Measurements from ENCODE around the gene CLCN6.

The CLCN6 gene

DNA sequence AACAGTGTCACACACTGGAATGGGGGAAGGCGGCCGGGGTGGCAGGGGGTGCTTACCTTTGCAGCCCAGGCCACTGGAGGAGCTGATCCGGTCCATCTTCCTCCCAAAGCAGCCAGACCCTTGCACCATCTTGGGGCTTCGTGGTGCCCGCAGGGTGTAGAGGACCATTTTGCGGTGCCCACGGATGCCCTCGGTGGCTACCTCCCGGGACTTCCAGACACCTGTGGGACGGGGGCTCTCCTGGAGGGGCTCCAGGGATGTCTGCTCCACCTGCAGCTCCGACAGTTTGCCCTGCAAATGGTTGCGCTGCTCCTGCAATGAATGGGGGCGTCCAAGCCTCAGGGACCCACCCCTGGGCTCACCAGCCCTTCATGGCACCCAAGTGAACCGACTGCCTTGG, 52.2 kb downstream of the CLCN6 start:
- no peak overlapping the region for H3K27ac ChIP-seq
- H3K36me3 ChIP-seq = no peaks in the 10 kb centered on the region
- no peaks in the 10 kb centered on the region for H3K9me3 ChIP-seq
- no peaks in the 10 kb centered on the region for H3K4me1 ChIP-seq (ENCODE audit: control insufficient read depth in 1 of 2, insufficient read depth in 1 of 2, low read depth in 1 of 2, low read length in 1 of 2)
- H3K27me3 ChIP-seq = peaks cover 70% of the 10 kb centered on the region
- TF ChIP-seq, protein P1, sequence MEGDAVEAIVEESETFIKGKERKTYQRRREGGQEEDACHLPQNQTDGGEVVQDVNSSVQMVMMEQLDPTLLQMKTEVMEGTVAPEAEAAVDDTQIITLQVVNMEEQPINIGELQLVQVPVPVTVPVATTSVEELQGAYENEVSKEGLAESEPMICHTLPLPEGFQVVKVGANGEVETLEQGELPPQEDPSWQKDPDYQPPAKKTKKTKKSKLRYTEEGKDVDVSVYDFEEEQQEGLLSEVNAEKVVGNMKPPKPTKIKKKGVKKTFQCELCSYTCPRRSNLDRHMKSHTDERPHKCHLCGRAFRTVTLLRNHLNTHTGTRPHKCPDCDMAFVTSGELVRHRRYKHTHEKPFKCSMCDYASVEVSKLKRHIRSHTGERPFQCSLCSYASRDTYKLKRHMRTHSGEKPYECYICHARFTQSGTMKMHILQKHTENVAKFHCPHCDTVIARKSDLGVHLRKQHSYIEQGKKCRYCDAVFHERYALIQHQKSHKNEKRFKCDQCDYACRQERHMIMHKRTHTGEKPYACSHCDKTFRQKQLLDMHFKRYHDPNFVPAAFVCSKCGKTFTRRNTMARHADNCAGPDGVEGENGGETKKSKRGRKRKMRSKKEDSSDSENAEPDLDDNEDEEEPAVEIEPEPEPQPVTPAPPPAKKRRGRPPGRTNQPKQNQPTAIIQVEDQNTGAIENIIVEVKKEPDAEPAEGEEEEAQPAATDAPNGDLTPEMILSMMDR (IDR thresholded peaks at IDR 0.05) = no peak
- H3K4me3 ChIP-seq (ENCODE audit: low read depth in 1 of 2, low read length in 1 of 2) = no peak overlapping the region

DNA sequence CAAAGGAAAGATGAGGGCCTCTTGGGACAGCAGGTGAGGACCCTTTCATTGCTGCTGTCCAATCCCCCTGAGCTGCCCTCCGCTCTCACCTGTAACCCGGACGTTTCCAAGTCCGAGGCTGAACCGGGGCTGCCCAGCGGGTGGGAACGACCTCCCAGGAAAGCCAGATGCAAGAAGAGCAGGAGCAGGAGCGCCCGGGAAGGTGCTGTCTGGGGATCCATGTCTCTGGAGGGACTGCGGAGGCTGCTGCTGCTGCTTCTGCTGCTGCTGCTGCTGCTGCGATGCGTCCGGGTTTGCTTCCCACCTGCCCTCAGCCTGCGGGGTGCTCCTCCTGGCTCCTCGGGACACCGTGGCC, 52.6 kb downstream of the CLCN6 start, which contains the start of gene NPPB:
Gene NPPB, minus strand, starts transcription at position 333 of the 355 bp plus-strand sequence. Its CDS starts 112 bp downstream, at position 221.
- peaks cover 70% of the 10 kb centered on the region for H3K27me3 ChIP-seq
- TF ChIP-seq, protein P1 (IDR thresholded peaks at IDR 0.05) = no peak
- no peak within 1 kb of the TSS for H3K27ac ChIP-seq
- no peaks in the 10 kb centered on the region for H3K4me1 ChIP-seq (ENCODE audit: control insufficient read depth in 1 of 2, insufficient read depth in 1 of 2, low read depth in 1 of 2, low read length in 1 of 2)
- no peaks in the 10 kb centered on the region for H3K36me3 ChIP-seq
- no peaks in the 10 kb centered on the region for H3K9me3 ChIP-seq
- H3K4me3 ChIP-seq (ENCODE audit: low read depth in 1 of 2, low read length in 1 of 2) = no peak within 1 kb of the TSS

DNA sequence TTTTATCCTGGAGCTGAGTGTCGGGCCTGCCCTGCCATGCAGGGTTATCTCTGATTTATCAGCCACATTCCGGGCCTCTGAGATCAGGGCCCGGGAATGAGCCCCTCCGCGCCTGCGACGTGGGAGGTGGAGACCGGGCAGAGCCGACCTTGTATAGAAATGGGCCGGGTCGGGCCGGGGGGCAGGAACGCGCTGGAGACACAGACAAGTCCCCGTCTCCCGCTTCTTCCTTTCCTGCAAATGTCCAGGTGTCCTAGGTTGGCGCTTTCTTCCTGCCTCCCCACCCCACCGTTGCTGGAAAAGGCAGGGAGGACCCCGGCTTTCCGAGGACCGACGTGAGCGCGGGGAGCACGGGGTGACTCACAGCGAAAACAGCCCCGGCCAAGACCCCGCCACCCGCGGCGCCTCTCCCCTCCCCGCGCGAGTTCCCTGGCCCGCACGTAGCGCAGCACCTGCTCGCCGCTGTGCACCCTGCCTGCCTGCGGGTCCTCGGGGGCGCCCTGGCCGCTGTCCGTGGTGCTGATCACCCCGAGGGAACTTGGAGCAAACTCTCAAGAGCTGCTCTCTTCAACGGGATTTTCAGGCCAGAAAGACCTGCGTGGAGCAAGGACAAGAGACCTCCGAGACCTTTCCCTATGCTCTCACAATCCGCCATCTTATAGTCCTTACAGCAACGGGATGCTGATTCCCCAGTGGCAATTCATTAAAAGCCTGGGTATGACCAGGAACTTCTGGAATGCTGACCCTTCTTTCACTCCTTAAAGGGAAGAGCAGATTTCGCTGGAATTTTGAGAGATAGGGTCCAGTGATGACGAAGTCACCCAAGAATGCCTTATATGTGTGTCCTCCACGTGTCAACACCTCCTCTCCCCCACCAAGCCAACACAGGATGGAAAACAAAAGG, 53.2 kb downstream of the CLCN6 start:
- Histone ChIP-seq H3K36me3 (no peaks in the 10 kb centered on the region), H3K9me3 (no peaks in the 10 kb centered on the region), H3K27ac (no peak overlapping the region), H3K4me3 (ENCODE audit: low read depth in 1 of 2, low read length in 1 of 2) (no peak overlapping the region), H3K27me3 (peaks cover 70% of the 10 kb centered on the region), H3K4me1 (ENCODE audit: control insufficient read depth in 1 of 2, insufficient read depth in 1 of 2, low read depth in 1 of 2, low read length in 1 of 2) (no peaks in the 10 kb centered on the region)
- TF ChIP-seq, protein P1 (IDR thresholded peaks at IDR 0.05) = no peak

DNA sequence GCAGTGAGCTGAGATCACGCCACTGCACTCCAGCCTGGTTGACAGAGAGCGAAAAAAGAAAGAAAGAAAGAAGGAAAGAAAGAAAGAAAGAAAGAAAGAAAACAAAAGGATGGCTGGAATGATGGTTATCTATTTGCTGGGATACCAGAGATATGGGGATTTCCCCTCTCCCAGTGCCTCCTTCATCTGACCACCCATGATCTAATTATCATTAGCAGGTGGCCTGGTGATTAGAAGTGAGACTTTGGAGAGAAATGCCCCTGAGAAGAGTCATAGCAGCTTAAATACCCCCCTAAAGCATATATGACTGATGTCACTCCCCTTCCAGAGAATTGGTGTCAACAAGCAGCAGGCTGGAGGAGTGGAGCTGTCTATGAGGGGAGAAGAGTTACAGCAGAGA, 54.1 kb downstream of the CLCN6 start:
- Histone ChIP-seq H3K9me3 (no peaks in the 10 kb centered on the region), H3K36me3 (no peaks in the 10 kb centered on the region), H3K27ac (no peak overlapping the region), H3K4me1 (ENCODE audit: control insufficient read depth in 1 of 2, insufficient read depth in 1 of 2, low read depth in 1 of 2, low read length in 1 of 2) (no peaks in the 10 kb centered on the region), H3K4me3 (ENCODE audit: low read depth in 1 of 2, low read length in 1 of 2) (no peak overlapping the region), H3K27me3 (peaks cover 79% of the 10 kb centered on the region)
- TF ChIP-seq, protein P1 (IDR thresholded peaks at IDR 0.05) = no peak

DNA sequence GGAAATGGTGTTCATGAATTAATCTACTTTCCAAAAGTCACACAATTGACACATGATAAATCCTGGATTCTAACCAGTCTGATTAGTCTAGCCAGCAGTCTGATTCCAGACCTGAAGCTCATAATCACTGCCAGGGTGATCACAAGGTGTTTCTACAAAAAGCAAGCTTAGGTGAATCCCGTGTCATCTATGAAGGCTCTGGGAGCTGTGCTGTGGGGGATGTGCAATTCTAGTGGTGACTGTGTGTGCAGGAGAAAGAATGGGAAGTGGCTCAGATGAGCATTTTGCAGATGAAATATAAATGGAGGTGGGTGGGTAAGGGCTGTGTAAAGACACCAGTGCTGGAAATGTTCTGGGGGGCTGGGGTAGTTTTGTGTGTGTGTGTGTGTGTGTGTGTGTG, 54.6 kb downstream of the CLCN6 start:
- Histone ChIP-seq H3K4me3 (ENCODE audit: low read depth in 1 of 2, low read length in 1 of 2) (no peak overlapping the region), H3K36me3 (no peaks in the 10 kb centered on the region), H3K4me1 (ENCODE audit: control insufficient read depth in 1 of 2, insufficient read depth in 1 of 2, low read depth in 1 of 2, low read length in 1 of 2) (no peaks in the 10 kb centered on the region), H3K27me3 (peaks cover 81% of the 10 kb centered on the region), H3K9me3 (no peaks in the 10 kb centered on the region), H3K27ac (no peak overlapping the region)
- TF ChIP-seq, protein P1 (IDR thresholded peaks at IDR 0.05) = no peak
